ENCODE data around the gene ADD1. TPM values are rescaled to one million over a fixed set of nuclear protein-coding genes. Genes with fewer than 3 reads are reported as not detected.

The ADD1 gene
- total and polyA plus RNA-seq, 4 experiments from 2014 or later: 159 to 293 (median 230) TPM

- peak overlapping the region in 6 of 7 donors; percentile 1 to 90 (median 30) for H3K27ac Mint-ChIP-seq
- no peaks in the 10 kb centered on the region for H3K27me3 ChIP-seq (ENCODE audit: insufficient read depth, low read length)
- no peak overlapping the region for H3K4me3 ChIP-seq (ENCODE audit: low read length in 2 of 2)
- no peak for DNase-seq
- peaks cover 4 to 38% (median 27%) of the 10 kb centered on the region in 4 donors for H3K4me1 Mint-ChIP-seq
- ChIA-PET CTCF (ENCODE audit: partially characterized antibody) (interaction anchor here (0.5 to 2.1 kb wide), 4 partner anchors 8 to 131 kb away, joined by 3 to 9 read pairs (median 4); no protein-coding TSS in a partner anchor), POLR2A (ENCODE audit: partially characterized antibody) (interaction anchor here (1.2 kb wide), 2 partner anchors 84 to 123 kb away, joined by 3 to 4 read pairs; partner anchors contain the start of genes GRK4, NOP14 and TNIP2)
- no peaks in the 10 kb centered on the region for H3K27me3 Mint-ChIP-seq
- no peak overlapping the region for H3K4me3 Mint-ChIP-seq
- no peaks in the 10 kb centered on the region for H3K9me3 ChIP-seq (ENCODE audit: control insufficient read depth in 1 of 2, low read length in 2 of 2)
- H3K9me3 Mint-ChIP-seq: no peaks in the 10 kb centered on the region
- no peak overlapping the region for H3K27ac ChIP-seq (ENCODE audit: low read depth, low read length)
- peaks cover 26 to 59% of the 10 kb centered on the region in 2 donors for H3K36me3 Mint-ChIP-seq
- intact Hi-C loops (cut with micrococcal nuclease): no loop called here
- peaks cover 4% of the 10 kb centered on the region for H3K4me1 ChIP-seq (ENCODE audit: insufficient read depth, low read length)
- peaks cover 34% of the 10 kb centered on the region for H3K36me3 ChIP-seq (ENCODE audit: insufficient read depth, low read length)
These were observed 35.4 kb downstream of the ADD1 start for GRCh38 chr4:2879026-2879425.

GRCh38 chr4:2881431-2881830 is 37.8 kb downstream of the ADD1 start:
- H3K27me3 ChIP-seq (ENCODE audit: insufficient read depth, low read length): no peaks in the 10 kb centered on the region
- no peak overlapping the region for H3K4me3 ChIP-seq (ENCODE audit: low read length in 2 of 2)
- H3K36me3 ChIP-seq (ENCODE audit: insufficient read depth, low read length): peaks cover 47% of the 10 kb centered on the region
- H3K27ac ChIP-seq (ENCODE audit: low read depth, low read length): no peak overlapping the region
- Mint-ChIP-seq H3K27me3 (no peaks in the 10 kb centered on the region), H3K4me1 (peaks cover 5 to 25% (median 21%) of the 10 kb centered on the region in 4 donors), H3K9me3 (no peaks in the 10 kb centered on the region), H3K36me3 (peaks cover 41 to 69% of the 10 kb centered on the region in 2 donors), H3K27ac (no peak overlapping the region), H3K4me3 (no peak overlapping the region)
- DNase-seq: no peak
- H3K4me1 ChIP-seq (ENCODE audit: insufficient read depth, low read length): no peaks in the 10 kb centered on the region
- H3K9me3 ChIP-seq (ENCODE audit: control insufficient read depth in 1 of 2, low read length in 2 of 2): no peaks in the 10 kb centered on the region
- intact Hi-C loops (cut with micrococcal nuclease): no loop called here
- ChIA-PET CTCF (ENCODE audit: partially characterized antibody) (interaction anchor here (1.1 to 2.1 kb wide), 2 partner anchors 20 to 97 kb away, joined by 3 to 9 read pairs; no protein-coding TSS in a partner anchor), POLR2A (ENCODE audit: partially characterized antibody) (interaction anchor here (1.1 kb wide), 1 partner anchor 72 kb away, joined by 4 read pairs; no protein-coding TSS in a partner anchor)

GRCh38 chr4:2882341-2882740 is 38.7 kb downstream of the ADD1 start:
- H3K4me1 ChIP-seq (ENCODE audit: insufficient read depth, low read length): no peaks in the 10 kb centered on the region
- no peaks in the 10 kb centered on the region for H3K9me3 ChIP-seq (ENCODE audit: control insufficient read depth in 1 of 2, low read length in 2 of 2)
- no peak overlapping the region for H3K27ac ChIP-seq (ENCODE audit: low read depth, low read length)
- ChIA-PET POLR2A (ENCODE audit: partially characterized antibody) (no interaction called here), CTCF (ENCODE audit: partially characterized antibody) (interaction anchor here (1.1 to 1.6 kb wide), 2 partner anchors 11 to 96 kb away, joined by 3 to 4 read pairs; no protein-coding TSS in a partner anchor)
- H3K4me1 Mint-ChIP-seq: peaks cover 5 to 22% (median 16%) of the 10 kb centered on the region in 4 donors
- no peaks in the 10 kb centered on the region for H3K27me3 ChIP-seq (ENCODE audit: insufficient read depth, low read length)
- H3K36me3 ChIP-seq (ENCODE audit: insufficient read depth, low read length): peaks cover 50% of the 10 kb centered on the region
- DNase-seq: no peak
- H3K36me3 Mint-ChIP-seq: peaks cover 44 to 72% of the 10 kb centered on the region in 2 donors
- no peak overlapping the region for H3K4me3 Mint-ChIP-seq
- no peaks in the 10 kb centered on the region for H3K9me3 Mint-ChIP-seq
- no peaks in the 10 kb centered on the region for H3K27me3 Mint-ChIP-seq
- no peak overlapping the region for H3K4me3 ChIP-seq (ENCODE audit: low read length in 2 of 2)
- intact Hi-C loops (cut with micrococcal nuclease): no loop called here
- H3K27ac Mint-ChIP-seq: no peak overlapping the region

- peaks cover 41% of the 10 kb centered on the region for H3K36me3 ChIP-seq (ENCODE audit: insufficient read depth, low read length)
- no peak for DNase-seq
- intact Hi-C loops (cut with micrococcal nuclease): no loop called here
- no peak overlapping the region for H3K4me3 ChIP-seq (ENCODE audit: low read length in 2 of 2)
- ChIA-PET CTCF (ENCODE audit: partially characterized antibody) (no interaction called here), POLR2A (ENCODE audit: partially characterized antibody) (interaction anchor here (0.8 kb wide), 1 partner anchor 50 kb away, joined by 3 read pairs; no protein-coding TSS in a partner anchor)
- Mint-ChIP-seq H3K36me3 (peaks cover 32 to 54% of the 10 kb centered on the region in 2 donors), H3K9me3 (peaks cover 0 to 2% (median 0%) of the 10 kb centered on the region in 8 donors), H3K4me1 (peaks cover 0 to 7% (median 5%) of the 10 kb centered on the region in 4 donors), H3K4me3 (no peak overlapping the region), H3K27me3 (no peaks in the 10 kb centered on the region), H3K27ac (peak overlapping the region in 2 of 7 donors; percentile 38 to 60)
- no peaks in the 10 kb centered on the region for H3K9me3 ChIP-seq (ENCODE audit: control insufficient read depth in 1 of 2, low read length in 2 of 2)
- no peaks in the 10 kb centered on the region for H3K27me3 ChIP-seq (ENCODE audit: insufficient read depth, low read length)
- H3K27ac ChIP-seq (ENCODE audit: low read depth, low read length): no peak overlapping the region
- no peaks in the 10 kb centered on the region for H3K4me1 ChIP-seq (ENCODE audit: insufficient read depth, low read length)
These were observed 42.5 kb downstream of the ADD1 start for GRCh38 chr4:2886161-2886560.

GRCh38 chr4:2886622-2887021 is 43.0 kb downstream of the ADD1 start:
- Mint-ChIP-seq H3K4me3 (no peak overlapping the region), H3K27ac (no peak overlapping the region), H3K27me3 (no peaks in the 10 kb centered on the region), H3K4me1 (peaks cover 0 to 9% (median 5%) of the 10 kb centered on the region in 4 donors), H3K9me3 (peaks cover 0 to 2% (median 0%) of the 10 kb centered on the region in 8 donors), H3K36me3 (peaks cover 32 to 52% of the 10 kb centered on the region in 2 donors)
- no peak for DNase-seq
- Histone ChIP-seq H3K4me3 (ENCODE audit: low read length in 2 of 2) (no peak overlapping the region), H3K9me3 (ENCODE audit: control insufficient read depth in 1 of 2, low read length in 2 of 2) (no peaks in the 10 kb centered on the region), H3K36me3 (ENCODE audit: insufficient read depth, low read length) (peaks cover 41% of the 10 kb centered on the region), H3K4me1 (ENCODE audit: insufficient read depth, low read length) (no peaks in the 10 kb centered on the region), H3K27me3 (ENCODE audit: insufficient read depth, low read length) (no peaks in the 10 kb centered on the region), H3K27ac (ENCODE audit: low read depth, low read length) (no peak overlapping the region)
- POLR2A ChIA-PET (ENCODE audit: partially characterized antibody): no interaction called here
- CTCF ChIA-PET (ENCODE audit: partially characterized antibody): no interaction called here
- intact Hi-C loops (cut with micrococcal nuclease): no loop called here

- intact Hi-C loops (cut with micrococcal nuclease): no loop called here
- no peaks in the 10 kb centered on the region for H3K4me1 ChIP-seq (ENCODE audit: insufficient read depth, low read length)
- peaks cover 30 to 51% of the 10 kb centered on the region in 2 donors for H3K36me3 Mint-ChIP-seq
- DNase-seq: no peak
- POLR2A ChIA-PET (ENCODE audit: partially characterized antibody): no interaction called here
- peaks cover 35% of the 10 kb centered on the region for H3K36me3 ChIP-seq (ENCODE audit: insufficient read depth, low read length)
- H3K27me3 Mint-ChIP-seq: no peaks in the 10 kb centered on the region
- CTCF ChIA-PET (ENCODE audit: partially characterized antibody): no interaction called here
- no peak overlapping the region for H3K27ac ChIP-seq (ENCODE audit: low read depth, low read length)
- peaks cover 0 to 9% (median 5%) of the 10 kb centered on the region in 4 donors for H3K4me1 Mint-ChIP-seq
- H3K9me3 Mint-ChIP-seq: peaks cover 0 to 2% (median 0%) of the 10 kb centered on the region in 8 donors
- no peak overlapping the region for H3K4me3 Mint-ChIP-seq
- H3K4me3 ChIP-seq (ENCODE audit: low read length in 2 of 2): no peak overlapping the region
- no peaks in the 10 kb centered on the region for H3K27me3 ChIP-seq (ENCODE audit: insufficient read depth, low read length)
- no peaks in the 10 kb centered on the region for H3K9me3 ChIP-seq (ENCODE audit: control insufficient read depth in 1 of 2, low read length in 2 of 2)
- peak overlapping the region in 4 of 7 donors; percentile 23 to 39 (median 38) for H3K27ac Mint-ChIP-seq
These were observed 43.7 kb downstream of the ADD1 start for GRCh38 chr4:2887343-2887742.

GRCh38 chr4:2888886-2889285 is 45.2 kb downstream of the ADD1 start:
- Histone ChIP-seq H3K27ac (ENCODE audit: low read depth, low read length) (no peak overlapping the region), H3K27me3 (ENCODE audit: insufficient read depth, low read length) (no peaks in the 10 kb centered on the region), H3K4me3 (ENCODE audit: low read length in 2 of 2) (no peak overlapping the region), H3K36me3 (ENCODE audit: insufficient read depth, low read length) (peaks cover 37% of the 10 kb centered on the region), H3K4me1 (ENCODE audit: insufficient read depth, low read length) (no peaks in the 10 kb centered on the region), H3K9me3 (ENCODE audit: control insufficient read depth in 1 of 2, low read length in 2 of 2) (no peaks in the 10 kb centered on the region)
- intact Hi-C loops (cut with micrococcal nuclease): no loop called here
- ChIA-PET POLR2A (ENCODE audit: partially characterized antibody) (interaction anchor here (1.1 kb wide), 1 partner anchor 43 kb away, joined by 4 read pairs; no protein-coding TSS in a partner anchor), CTCF (ENCODE audit: partially characterized antibody) (interaction anchor here (1.5 kb wide), 1 partner anchor 125 kb away, joined by 3 read pairs; no protein-coding TSS in a partner anchor)
- peaks cover 32 to 47% of the 10 kb centered on the region in 2 donors for H3K36me3 Mint-ChIP-seq
- peaks cover 0 to 2% (median 0%) of the 10 kb centered on the region in 8 donors for H3K9me3 Mint-ChIP-seq
- H3K27ac Mint-ChIP-seq: peak overlapping the region in 2 of 7 donors; percentile 38 to 42
- no peak for DNase-seq
- no peak overlapping the region for H3K4me3 Mint-ChIP-seq
- H3K4me1 Mint-ChIP-seq: peaks cover 0 to 9% (median 5%) of the 10 kb centered on the region in 4 donors
- no peaks in the 10 kb centered on the region for H3K27me3 Mint-ChIP-seq
